ENCODE data around the gene HEATR9. TPM values are rescaled to one million over a fixed set of nuclear protein-coding genes. Genes with fewer than 3 reads are reported as not detected.
"Not testable (repeated sequence)": the region's sequence is repeated elsewhere in the genome, so short reads cannot be mapped to it uniquely, and the experiment has no call there.

Gene HEATR9
- not detected for total RNA-seq
- long read RNA-seq, result 0 reads

GRCh38 chr17:35868737-35869136, at the start of gene HEATR9:
Gene HEATR9 (minus strand): TSS chr17:35868891. CDS start chr17:35868742, 149 bp downstream.
- no peak for DNase-seq (ENCODE audit: low spot score)

GRCh38 chr17:35917519-35918213, 49.0 kb upstream of the HEATR9 start:
- no peak for DNase-seq (ENCODE audit: low spot score)

- no peak for DNase-seq (ENCODE audit: low spot score)
Measured at GRCh38 chr17:35915153-35915964, 46.7 kb upstream of the HEATR9 start.

- DNase-seq (ENCODE audit: low spot score), result no peak
Measured at GRCh38 chr17:35914354-35914753, 45.7 kb upstream of the HEATR9 start.

- DNase-seq (ENCODE audit: low spot score), result no peak
Measured at GRCh38 chr17:35913609-35914008, 44.9 kb upstream of the HEATR9 start.

GRCh38 chr17:35912942-35913341, 44.3 kb upstream of the HEATR9 start:
- DNase-seq (ENCODE audit: low spot score), result no peak

GRCh38 chr17:35912339-35912912, 43.7 kb upstream of the HEATR9 start:
- no peak for DNase-seq (ENCODE audit: low spot score)

- DNase-seq (ENCODE audit: low spot score), result no peak
Measured at GRCh38 chr17:35909408-35909807, 40.7 kb upstream of the HEATR9 start.

GRCh38 chr17:35907691-35908090, 39.0 kb upstream of the HEATR9 start:
- DNase-seq (ENCODE audit: low spot score), result no peak

GRCh38 chr17:35906926-35907637, 38.4 kb upstream of the HEATR9 start:
- DNase-seq (ENCODE audit: low spot score), result no peak

GRCh38 chr17:35906191-35906925, 37.7 kb upstream of the HEATR9 start:
- DNase-seq (ENCODE audit: low spot score), result no peak

GRCh38 chr17:35903451-35903850, 34.8 kb upstream of the HEATR9 start:
- no peak for DNase-seq (ENCODE audit: low spot score)

- no peak for DNase-seq (ENCODE audit: low spot score)
Measured at GRCh38 chr17:35901631-35902175, 33.0 kb upstream of the HEATR9 start.

- no peak for DNase-seq (ENCODE audit: low spot score)
Measured at GRCh38 chr17:35900708-35901480, 32.2 kb upstream of the HEATR9 start.

GRCh38 chr17:35900280-35900679, 31.6 kb upstream of the HEATR9 start:
- no peak for DNase-seq (ENCODE audit: low spot score)

GRCh38 chr17:35898283-35899070, 29.8 kb upstream of the HEATR9 start:
- DNase-seq (ENCODE audit: low spot score), result no peak

- not testable (repeated sequence) for DNase-seq (ENCODE audit: low spot score)
Measured at GRCh38 chr17:35897772-35898171, 29.1 kb upstream of the HEATR9 start.

GRCh38 chr17:35895636-35896587, 27.2 kb upstream of the HEATR9 start:
- DNase-seq (ENCODE audit: low spot score), result peak; percentile 41
